Kidney epithelial cell (primary cell): Measurements from ENCODE around the gene B3GALT6. TPM values are rescaled to one million over a fixed set of nuclear protein-coding genes. Genes with fewer than 3 reads are reported as not detected.

Experiments used
- DNase-seq: peaks from one replicate; pipeline ENCODE4 v3.0.0-alpha.2; 2010; ENCODE audit warnings: low read depth
- H3K27me3 ChIP-seq: 2 replicates; pipeline ENCODE4 v1.6.0; 2011; ENCODE audit warnings: low read length; ENCODE audit not compliant: control insufficient read depth, insufficient read depth
- H3K36me3 ChIP-seq: 2 replicates; pipeline ENCODE4 v1.5.1; 2011; ENCODE audit warnings: low read length; ENCODE audit not compliant: control insufficient read depth, insufficient read depth
- H3K4me3 ChIP-seq: 2 replicates; pipeline ENCODE4 v1.5.1; 2011; ENCODE audit warnings: low read depth, mild to moderate bottlenecking, control low read depth, low read length
- total RNA-seq: library from RNA; depleted of rRNA; stranded (reverse); fragments of >200 nt; gene quantifications from 2 replicates; pipeline ENCODE4 v1.2.3, GENCODE V29; 2015
- TF ChIP-seq, protein P1 (sequence below): IDR thresholded peaks from 2 replicates; pipeline ENCODE4 v1.5.1; 2011; ENCODE audit warnings: mild to moderate bottlenecking, moderate library complexity, low read length, control low read depth, inconsistent platforms; ENCODE audit not compliant: insufficient read depth, poor library complexity, severe bottlenecking

The B3GALT6 gene
- total RNA-seq, 1 donor from 2014 or later = 43.7 TPM

DNA sequence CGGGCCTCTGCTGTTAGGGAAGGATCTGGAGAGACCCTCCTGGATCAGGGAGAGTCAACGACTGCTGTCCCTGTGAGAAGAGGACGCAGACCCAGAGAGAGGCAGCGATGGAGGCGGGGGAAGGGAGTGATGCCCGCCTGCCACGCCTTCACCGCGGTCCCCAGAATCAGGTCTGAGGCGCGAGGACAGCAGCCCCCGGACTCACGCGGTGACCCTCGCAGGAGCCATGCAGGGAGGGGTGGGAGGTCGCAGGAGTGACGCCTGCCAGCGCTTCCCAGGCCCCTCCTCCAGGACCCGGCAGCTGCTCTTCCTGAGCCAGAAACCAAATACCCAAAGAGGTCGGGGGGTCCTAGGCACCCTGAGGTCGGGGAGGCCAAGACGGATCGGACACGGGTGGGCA, 11.8 kb upstream of the B3GALT6 start:
- TF ChIP-seq, protein P1, sequence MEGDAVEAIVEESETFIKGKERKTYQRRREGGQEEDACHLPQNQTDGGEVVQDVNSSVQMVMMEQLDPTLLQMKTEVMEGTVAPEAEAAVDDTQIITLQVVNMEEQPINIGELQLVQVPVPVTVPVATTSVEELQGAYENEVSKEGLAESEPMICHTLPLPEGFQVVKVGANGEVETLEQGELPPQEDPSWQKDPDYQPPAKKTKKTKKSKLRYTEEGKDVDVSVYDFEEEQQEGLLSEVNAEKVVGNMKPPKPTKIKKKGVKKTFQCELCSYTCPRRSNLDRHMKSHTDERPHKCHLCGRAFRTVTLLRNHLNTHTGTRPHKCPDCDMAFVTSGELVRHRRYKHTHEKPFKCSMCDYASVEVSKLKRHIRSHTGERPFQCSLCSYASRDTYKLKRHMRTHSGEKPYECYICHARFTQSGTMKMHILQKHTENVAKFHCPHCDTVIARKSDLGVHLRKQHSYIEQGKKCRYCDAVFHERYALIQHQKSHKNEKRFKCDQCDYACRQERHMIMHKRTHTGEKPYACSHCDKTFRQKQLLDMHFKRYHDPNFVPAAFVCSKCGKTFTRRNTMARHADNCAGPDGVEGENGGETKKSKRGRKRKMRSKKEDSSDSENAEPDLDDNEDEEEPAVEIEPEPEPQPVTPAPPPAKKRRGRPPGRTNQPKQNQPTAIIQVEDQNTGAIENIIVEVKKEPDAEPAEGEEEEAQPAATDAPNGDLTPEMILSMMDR = no peak
- peaks cover 1% of the 10 kb centered on the region for H3K36me3 ChIP-seq
- H3K4me3 ChIP-seq = no peak overlapping the region
- H3K27me3 ChIP-seq = no peaks in the 10 kb centered on the region
- no peak for DNase-seq

DNA sequence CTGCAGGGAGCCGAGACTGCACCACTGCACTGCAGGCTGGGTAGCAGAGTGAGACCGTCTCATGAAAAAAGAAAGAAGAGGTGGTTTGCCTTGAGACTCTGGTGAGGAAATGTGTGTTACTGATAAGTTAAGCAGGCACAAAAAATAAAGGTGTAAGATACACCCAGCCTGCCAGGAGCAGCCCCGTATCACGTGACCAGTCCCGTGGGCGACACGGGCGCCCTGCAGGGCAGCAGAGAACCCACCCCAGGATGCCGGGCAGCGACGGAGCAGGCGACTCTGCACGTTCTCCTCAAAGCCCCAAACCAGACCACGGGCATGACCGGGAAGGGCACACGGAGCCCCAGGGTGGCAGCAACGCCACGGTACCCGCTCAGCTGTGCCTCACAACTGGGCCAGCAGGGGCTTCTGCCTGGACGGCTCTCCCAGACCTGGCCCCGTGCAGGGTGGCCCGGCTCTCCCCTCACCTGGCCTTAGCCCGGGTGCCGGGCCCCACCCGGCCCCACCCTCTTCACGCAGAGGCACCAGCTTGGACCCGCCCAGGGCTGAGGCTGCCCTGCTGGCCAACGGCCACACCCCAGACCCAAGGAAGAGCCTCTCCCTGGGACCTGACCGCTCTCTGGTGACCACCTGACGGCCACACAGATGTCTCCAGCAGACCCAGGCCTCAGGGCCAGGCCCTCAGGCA, 10.0 kb upstream of the B3GALT6 start:
- TF ChIP-seq, protein P1 = no peak
- H3K36me3 ChIP-seq = peaks cover 2% of the 10 kb centered on the region

DNA sequence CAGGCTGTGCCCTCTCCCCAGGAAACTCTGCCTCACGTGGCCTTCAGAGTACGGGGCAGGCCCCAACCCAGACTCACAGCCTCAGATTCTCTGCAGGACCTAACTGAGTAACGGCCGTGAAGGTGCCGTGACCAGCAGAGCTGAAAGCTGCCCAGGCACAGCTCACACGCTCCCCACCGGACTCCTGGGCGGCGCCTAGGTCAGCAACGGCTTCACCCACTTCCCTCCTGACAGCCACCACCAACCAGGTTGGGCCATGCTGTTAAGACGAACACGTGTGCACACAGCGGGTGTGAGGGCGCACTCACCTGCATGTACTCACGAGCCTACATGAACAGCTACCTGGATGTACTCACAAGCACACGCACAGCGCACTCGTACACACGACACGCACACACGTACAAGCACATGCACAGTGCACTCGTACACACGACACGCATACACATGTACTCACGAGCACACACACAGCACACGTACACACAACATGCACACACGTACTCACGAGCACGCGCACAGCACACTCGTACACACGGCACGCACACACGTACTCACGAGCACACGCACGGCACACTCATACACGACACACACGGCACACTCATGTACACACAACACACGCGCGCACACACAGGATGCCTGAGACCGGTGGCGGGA, 9.3 kb upstream of the B3GALT6 start:
- H3K36me3 ChIP-seq = peaks cover 3% of the 10 kb centered on the region

More for the DNA sequence above, 10.0 kb upstream of the B3GALT6 start:
- no peaks in the 10 kb centered on the region for H3K27me3 ChIP-seq
- no peak for DNase-seq
- no peak overlapping the region for H3K4me3 ChIP-seq

DNA sequence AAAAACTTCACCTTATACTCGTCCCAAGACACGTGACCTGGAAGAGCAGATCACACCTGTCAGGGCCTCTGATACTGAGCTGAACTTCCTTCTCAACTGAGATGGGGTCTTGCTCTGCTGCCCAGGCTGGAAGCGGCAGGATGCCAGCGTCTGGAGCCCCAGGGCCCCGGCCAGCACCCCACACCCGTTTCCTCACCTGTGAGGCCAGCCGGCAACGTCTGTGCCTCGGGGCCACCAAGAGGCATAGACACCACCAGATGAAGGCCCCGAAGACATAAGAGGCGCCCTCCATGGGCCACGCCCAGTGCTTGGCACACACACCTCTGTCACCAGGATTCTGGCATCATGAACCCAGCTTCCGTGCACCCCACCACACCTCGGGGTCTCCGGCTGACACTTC, 8.7 kb upstream of the B3GALT6 start:
- Histone ChIP-seq H3K36me3 (peaks cover 4% of the 10 kb centered on the region), H3K27me3 (no peaks in the 10 kb centered on the region), H3K4me3 (no peak overlapping the region)
- DNase-seq = no peak
- TF ChIP-seq, protein P1 = no peak

More for the DNA sequence above, 9.3 kb upstream of the B3GALT6 start:
- Histone ChIP-seq H3K27me3 (no peaks in the 10 kb centered on the region), H3K4me3 (no peak overlapping the region)
- TF ChIP-seq, protein P1 = no peak
- no peak for DNase-seq

DNA sequence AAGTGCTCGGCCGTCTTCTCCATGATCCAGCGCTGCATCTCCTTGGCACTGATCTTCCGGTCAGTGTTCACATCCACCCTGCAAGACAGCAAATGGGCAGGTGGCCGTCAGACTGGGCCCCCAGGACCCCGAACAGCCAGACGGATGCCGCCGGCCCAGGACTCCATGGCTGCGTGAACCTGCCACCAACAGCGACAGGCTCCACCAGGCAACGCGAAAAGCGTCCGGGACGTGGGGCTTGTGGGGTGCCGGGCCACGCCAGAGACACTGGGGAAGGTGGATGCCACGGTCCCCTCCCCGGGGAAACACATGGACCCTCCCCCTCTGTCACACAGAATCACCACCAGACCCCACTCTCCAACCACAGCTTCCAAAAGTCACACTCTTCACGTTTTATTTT, 8.1 kb upstream of the B3GALT6 start:
- TF ChIP-seq, protein P1 = no peak
- Histone ChIP-seq H3K4me3 (no peak overlapping the region), H3K27me3 (no peaks in the 10 kb centered on the region), H3K36me3 (peaks cover 4% of the 10 kb centered on the region)
- DNase-seq = no peak

DNA sequence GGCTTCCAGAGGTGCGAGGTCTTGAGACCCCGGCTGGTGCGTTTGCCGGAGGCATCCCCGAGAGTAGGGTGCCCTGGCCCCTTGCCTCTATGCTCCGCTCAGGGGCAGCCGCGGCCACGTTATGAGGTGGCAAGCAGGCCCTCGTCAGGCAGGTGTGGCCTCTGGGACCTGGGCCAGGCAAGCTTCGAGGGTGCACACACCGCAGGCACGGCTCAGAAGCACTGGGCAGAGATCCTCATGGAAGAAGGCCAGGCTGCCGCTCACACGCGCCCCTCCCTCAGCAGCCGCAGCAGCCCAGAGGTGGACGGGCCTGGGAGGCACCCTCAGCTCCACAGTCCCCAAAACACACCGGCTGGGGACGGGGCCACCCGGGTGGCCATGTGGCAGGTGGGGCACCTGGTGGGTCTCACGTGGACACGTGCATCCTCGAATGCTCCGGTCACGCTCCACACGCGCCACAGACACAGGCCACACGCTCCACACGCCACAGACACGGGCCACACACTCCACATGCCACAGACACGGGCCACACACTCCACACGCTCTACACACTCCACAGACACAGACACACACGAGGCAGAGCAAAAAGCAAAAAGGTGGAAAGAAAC, 6.7 kb upstream of the B3GALT6 start:
- Histone ChIP-seq H3K4me3 (no peak overlapping the region), H3K27me3 (no peaks in the 10 kb centered on the region), H3K36me3 (peaks cover 4% of the 10 kb centered on the region)
- DNase-seq = no peak
- TF ChIP-seq, protein P1 = no peak
